GM19025 (cell line): ENCODE results near the gene NYAP1.
"Not testable (repeated sequence)": the region's sequence is repeated elsewhere in the genome, so short reads cannot be mapped to it uniquely, and the experiment has no call there.

ENCODE experiments used
- ATAC-seq: cut with Tn5 transposase; IDR thresholded peaks from one replicate; pipeline ENCODE4 v1.9.1; 2021; ENCODE audit warnings: mild to moderate bottlenecking, low read depth, moderate library complexity; ENCODE audit not compliant: unreplicated experiment

Gene NYAP1

GRCh38 chr7:100481466-100481865, 2.3 kb upstream of the NYAP1 start:
- no peak for ATAC-seq

- no peak for ATAC-seq
These were observed 1.0 kb upstream of the NYAP1 start for GRCh38 chr7:100482728-100483089.

GRCh38 chr7:100483090-100483721, 521 bp upstream of the NYAP1 start:
- peak; percentile 49 for ATAC-seq

- ATAC-seq: no peak
These were observed 932 bp downstream of the NYAP1 start for GRCh38 chr7:100484673-100485045.

GRCh38 chr7:100485471-100485876, 1.7 kb downstream of the NYAP1 start:
- ATAC-seq: no peak

GRCh38 chr7:100486111-100486636, 2.4 kb downstream of the NYAP1 start:
- ATAC-seq: no peak

- no peak for ATAC-seq
These were observed 3.2 kb downstream of the NYAP1 start for GRCh38 chr7:100486753-100487446.

GRCh38 chr7:100488333-100489095, 4.8 kb downstream of the NYAP1 start:
- ATAC-seq: no peak

- no peak for ATAC-seq
These were observed 5.4 kb downstream of the NYAP1 start for GRCh38 chr7:100489121-100489520.

GRCh38 chr7:100489824-100490223, 6.1 kb downstream of the NYAP1 start:
- no peak for ATAC-seq

- no peak for ATAC-seq
These were observed 6.9 kb downstream of the NYAP1 start for GRCh38 chr7:100490483-100491191.

GRCh38 chr7:100491192-100491578, 7.5 kb downstream of the NYAP1 start:
- ATAC-seq: no peak

GRCh38 chr7:100492738-100493475, 9.2 kb downstream of the NYAP1 start:
- ATAC-seq: no peak

- no peak for ATAC-seq
These were observed 9.9 kb downstream of the NYAP1 start for GRCh38 chr7:100493476-100494264.

GRCh38 chr7:100496509-100496908, 12.8 kb downstream of the NYAP1 start:
- ATAC-seq: no peak

GRCh38 chr7:100500743-100501142, 17.0 kb downstream of the NYAP1 start:
- ATAC-seq: not testable (repeated sequence)

- ATAC-seq: not testable (repeated sequence)
These were observed 20.3 kb downstream of the NYAP1 start for GRCh38 chr7:100504031-100504430.

- ATAC-seq: no peak
These were observed 21.3 kb downstream of the NYAP1 start for GRCh38 chr7:100504887-100505611.
